GM12878 (cell line): ENCODE measurements around the gene CTSA. TPM values are rescaled to one million over a fixed set of nuclear protein-coding genes. Genes with fewer than 3 reads are reported as not detected.

Experiments used
- ATAC-seq: fragments of 200-7000 bp; cut with Tn5 transposase; 3 replicates; pipeline ENCODE4 v1.9.1; 2020; ENCODE audit warnings: mild to moderate bottlenecking, moderate library complexity
- BruUV-seq: library from RNA; stranded (reverse); fragments of 400-500 nt; replicated peaks from 2 replicates; lab custom pipeline; 2021; lab: Mats Ljungman, UMichigan
- CTCF ChIA-PET: fragments of 300-600 bp; sonication (Branson Sonifier 250); formaldehyde crosslinking; extraction: SDS; loops from one replicate; lab custom pipeline; 2021; ENCODE audit warnings: inconsistent platforms; lab: Yijun Ruan, JAX
- POLR2A ChIA-PET: fragments of 350-600 bp; formaldehyde crosslinking; extraction: SDS; loops from one replicate; lab custom pipeline; 2021; ENCODE audit warnings: inconsistent platforms; lab: Charles Lee
- RAD21 ChIA-PET: fragments of 300-600 bp; sonication (Branson Sonifier 250); formaldehyde crosslinking; loops from one replicate; lab custom pipeline; 2023; ENCODE audit warnings: antibody characterized with exemption; ENCODE audit not compliant: unreplicated experiment; lab: Charles Lee
- SMC1A ChIA-PET: fragments of 300-600 bp; sonication (Branson Sonifier 250); formaldehyde crosslinking; loops from one replicate; lab custom pipeline; 2023; ENCODE audit not compliant: unreplicated experiment, uncharacterized antibody; lab: Charles Lee
- DNase-seq: peaks from one replicate; pipeline ENCODE4 v3.0.0-alpha.2; 2011; ENCODE audit warnings: low read depth, low spot score
- FAIRE-seq: peaks from 3 replicates; lab custom pipeline; 2011; peaks lifted over from hg19 to GRCh38; lab: Jason Lieb, UNC
- H2AFZ ChIP-seq: 2 replicates; pipeline ENCODE4 v1.6.0; 2011; ENCODE audit warnings: low read depth, low read length, control low read depth; ENCODE audit not compliant: control insufficient read depth
- H3K27ac ChIP-seq: 2 replicates; pipeline ENCODE4 v1.5.1; 2011; ENCODE audit warnings: control low read depth; ENCODE audit not compliant: control insufficient read depth, insufficient read depth
- H3K27me3 ChIP-seq, 2 experiments: replicated peaks in 1 of 2; 2 replicates each; pipeline versions ENCODE4 v1.6.0 to v1.6.1; 2011; ENCODE audit warnings: low read length in 1 of 2; ENCODE audit not compliant: control insufficient read depth in 2 of 2, insufficient read depth in 2 of 2
- H3K36me3 ChIP-seq, 2 experiments: 2 replicates each; pipeline ENCODE4 v1.5.1; 2011; ENCODE audit warnings: low read length in 1 of 2; ENCODE audit not compliant: control insufficient read depth in 2 of 2, insufficient read depth in 2 of 2
- H3K4me1 ChIP-seq: 2 replicates; pipeline ENCODE4 v1.6.1; 2011; ENCODE audit warnings: mild to moderate bottlenecking, low read length, moderate library complexity, mixed read lengths; ENCODE audit not compliant: control insufficient read depth, insufficient read depth
- H3K4me2 ChIP-seq: 2 replicates; pipeline ENCODE4 v1.6.0; 2011; ENCODE audit warnings: control low read depth; ENCODE audit not compliant: control insufficient read depth, insufficient read depth
- H3K4me3 ChIP-seq: fragments of 200-600 bp; sonication (generic); 2 replicates; pipeline ENCODE4 v1.5.1; 2016
- H3K79me2 ChIP-seq: 2 replicates; pipeline ENCODE4 v1.6.0; 2011; ENCODE audit warnings: low read length; ENCODE audit not compliant: control insufficient read depth, insufficient read depth
- H3K9ac ChIP-seq: 2 replicates; pipeline ENCODE4 v1.8.0; 2011; ENCODE audit warnings: low read length, control low read depth, mixed read lengths; ENCODE audit not compliant: control insufficient read depth, insufficient read depth
- H3K9me3 ChIP-seq: replicated peaks from 3 replicates; pipeline ENCODE4 v1.5.1; 2011; ENCODE audit warnings: mild to moderate bottlenecking, low read length; ENCODE audit not compliant: control insufficient read depth, insufficient read depth
- H4K20me1 ChIP-seq: 2 replicates; pipeline ENCODE4 v1.6.0; 2011; ENCODE audit not compliant: control insufficient read depth, insufficient read depth
- CBX5 ChIP-seq: sonication (generic); IDR thresholded peaks from 2 replicates; pipeline ENCODE4 v1.6.1; 2016; ENCODE audit warnings: low read depth, moderate library complexity, mild to moderate bottlenecking, inconsistent platforms
- FOS ChIP-seq: IDR thresholded peaks from 3 replicates; pipeline ENCODE4 v1.6.1; 2011; ENCODE audit warnings: borderline replicate concordance; ENCODE audit not compliant: insufficient read length; ENCODE audit errors: extremely low read depth
- MYC ChIP-seq: IDR thresholded peaks from 2 replicates; pipeline ENCODE4 v1.6.1; 2011; ENCODE audit warnings: mild to moderate bottlenecking, low read length, moderate library complexity, inconsistent platforms; ENCODE audit not compliant: insufficient read depth, insufficient replicate concordance, insufficient read length, severe bottlenecking
- RUNX3 ChIP-seq: IDR thresholded peaks from 2 replicates; pipeline ENCODE4 v1.6.1; 2012; ENCODE audit warnings: low read length, inconsistent platforms
- STAT1 ChIP-seq: fragments of 450-650 bp; conservative IDR thresholded peaks from 2 replicates; pipeline ENCODE4 v1.6.1; 2014; ENCODE audit warnings: antibody characterized with exemption, mild to moderate bottlenecking
- YBX1 ChIP-seq: fragments of 450-650 bp; IDR thresholded peaks from 2 replicates; pipeline ENCODE4 v1.6.1; 2016; ENCODE audit warnings: antibody characterized with exemption
- WGBS: methylation state at CpG from one replicate; pipeline ENCODE4 v1.1.6; 2016; ENCODE audit warnings: low lambda C conversion rate; ENCODE audit not compliant: insufficient replicate concordance, insufficient coverage; ENCODE audit errors: missing lambda C conversion rate; 5-methylcytosine and 5-hydroxymethylcytosine counted together
- in situ Hi-C: fragments of 300-500 bp; cut with MboI; formaldehyde crosslinking; loops from 9 replicates; pipeline ENCODE4 v1.14.3; 2018; ENCODE audit warnings: mixed read lengths
- intact Hi-C: fragments of 100-400 bp; cut with micrococcal nuclease; formaldehyde crosslinking; loops from one replicate; pipeline ENCODE4 v1.14.2; 2022; ENCODE audit not compliant: unreplicated experiment
- polyA plus RNA-seq, 11 experiments: library from polyadenylated mRNA; depleted of rRNA in 4 of 11; unstranded in 6 of 11; stranded (reverse) in 5 of 11; fragments of >200 nt; fragmentation: Nextera tagmentation in 4 of 11; fragmentation: Illumina TruSeq in 1 of 11; extraction: Ambion mirVana in 4 of 11; extraction: Trizol in 1 of 11; gene quantifications; 1 replicate in 1 of 11; 2 replicates in 10 of 11; pipeline versions ENCODE4 v1.2.1 to v1.2.3, GENCODE V29; 2011 to 2016; ENCODE audit warnings: inconsistent platforms in 2 of 11, missing spikeins in 2 of 11, low read depth in 1 of 11
- total RNA-seq, 4 experiments: library from RNA; depleted of rRNA in 3 of 4; stranded (reverse); fragments of >200 nt in 3 of 4; fragmentation: Illumina TruSeq in 1 of 4; extraction: Trizol in 1 of 4; gene quantifications; 2 replicates each; pipeline versions ENCODE4 v1.2.1 to v1.2.3, GENCODE V29; 2013 to 2021

Gene CTSA
- total and polyA plus RNA-seq, 10 of the 15 experiments (the other 5 are each of a cell fraction or from before 2014, with no cell fraction given) = 7.1 to 67.0 (median 36.2) TPM

- H3K79me2 ChIP-seq = no peaks in the 10 kb centered on the region
- TF ChIP-seq MYC (no peak), FOS (no peak), RUNX3 (no peak), STAT1 (no peak), YBX1 (no peak), CBX5 (no peak)
- no peaks in the 10 kb centered on the region for H3K27me3 ChIP-seq
- FAIRE-seq = no peak
- SMC1A ChIA-PET = interaction anchor here (0.6 to 2.1 kb wide), 14 partner anchors 8 to 170 kb away, joined by 3 to 4 read pairs (median 4); partner anchors contain the start of gene UBE2C
- no peak overlapping the region for H2AFZ ChIP-seq
- H3K4me3 ChIP-seq = no peak overlapping the region
- no peak overlapping the region for H3K9ac ChIP-seq
- no peaks in the 10 kb centered on the region for H3K9me3 ChIP-seq
- WGBS = 91% methylated on average over 9 of the region's 10 CpGs
- DNase-seq = no peak
- POLR2A ChIA-PET = interaction anchor here (0.9 to 2.3 kb wide), 8 partner anchors 11 to 119 kb away, joined by 3 to 10 read pairs (median 5); partner anchors contain the start of genes CTSA, NEURL2 and UBE2C
- intact Hi-C loops = no loop called here
- no peak for ATAC-seq
- no peaks in the 10 kb centered on the region for H4K20me1 ChIP-seq
- in situ Hi-C loops = no loop called here
- peak overlapping the region; percentile 39 for H3K27ac ChIP-seq
- H3K4me2 ChIP-seq = no peak overlapping the region
- RAD21 ChIA-PET = interaction anchor here (0.9 to 1.7 kb wide), 11 partner anchors 16 to 129 kb away, joined by 3 to 6 read pairs (median 4); partner anchors contain the start of genes ACOT8, CTSA, NEURL2 and PCIF1
- H3K4me1 ChIP-seq = peaks cover 14% of the 10 kb centered on the region
- CTCF ChIA-PET = interaction anchor here (1.0 to 3.8 kb wide), 7 partner anchors 8 to 129 kb away, joined by 3 to 18 read pairs (median 8); partner anchors contain the start of genes ACOT8, PCIF1, SNX21 and ZSWIM3
- H3K36me3 ChIP-seq = peaks cover 5 to 12% of the 10 kb centered on the region in 2 experiments
- no TSS peak for BruUV-seq
Observed at GRCh38 chr20:45841407-45842129, 49.6 kb upstream of the CTSA start.
